Activated T-cell treated with anti-CD3 and anti-CD28 coated beads, Interleukin-2, amount 50 U/mL, for 4 hours (primary cell): ENCODE results near the gene RNF223. TPM values are rescaled to one million over a fixed set of nuclear protein-coding genes. Genes with fewer than 3 reads are reported as not detected.
"Not testable (repeated sequence)": the region's sequence is repeated elsewhere in the genome, so short reads cannot be mapped to it uniquely, and the experiment has no call there.

Experiments
- ATAC-seq, 2 donors: fragments of 200-7000 bp; cut with Tn5 transposase; one replicate each; pipeline ENCODE4 v1.10.0; 2021
- DNase-seq: peaks from one replicate; pipeline ENCODE4 v3.0.0-alpha.2; 2020
- H3K27me3 Mint-ChIP-seq: one replicate; pipeline ENCODE4 v1.8.0; 2021; ENCODE audit warnings: low read depth, mixed read lengths
- H3K36me3 Mint-ChIP-seq: one replicate; pipeline ENCODE4 v1.8.0; 2022; ENCODE audit warnings: mixed read lengths; ENCODE audit not compliant: insufficient read depth
- H3K4me1 Mint-ChIP-seq: one replicate; pipeline ENCODE4 v1.8.0; 2021; ENCODE audit warnings: low read depth, mixed read lengths
- H3K4me3 Mint-ChIP-seq: one replicate; pipeline ENCODE4 v1.8.0; 2021; ENCODE audit warnings: mild to moderate bottlenecking, moderate library complexity, mixed read lengths
- H3K9me3 Mint-ChIP-seq: one replicate; pipeline ENCODE4 v1.8.0; 2021; ENCODE audit warnings: mixed read lengths
- total RNA-seq, 3 donors: library from RNA; stranded (reverse); gene quantifications; one replicate each; pipeline ENCODE4 v1.2.1, GENCODE V29; 2021

RNF223 gene
- total RNA-seq, 3 donors from 2014 or later, result 0.16 TPM; not detected in 2

DNA sequence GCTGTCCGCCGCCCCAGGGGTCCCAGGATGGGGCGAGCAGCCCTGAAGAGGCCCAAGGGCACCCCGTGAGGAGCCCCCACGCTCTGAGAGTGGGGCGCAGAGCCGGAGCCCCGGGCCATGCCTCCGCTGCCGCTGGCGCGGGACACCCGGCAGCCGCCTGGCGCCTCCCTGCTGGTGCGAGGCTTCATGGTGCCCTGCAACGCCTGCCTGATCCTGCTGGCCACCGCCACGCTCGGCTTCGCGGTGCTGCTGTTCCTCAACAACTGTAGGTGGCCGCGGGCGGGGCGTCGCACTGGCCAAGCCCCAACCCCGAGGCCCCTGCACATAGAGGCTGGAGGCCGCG is 39.7 kb downstream of the RNF223 start:
- H3K36me3 Mint-ChIP-seq, result no peaks in the 10 kb centered on the region
- DNase-seq, result no peak

DNA sequence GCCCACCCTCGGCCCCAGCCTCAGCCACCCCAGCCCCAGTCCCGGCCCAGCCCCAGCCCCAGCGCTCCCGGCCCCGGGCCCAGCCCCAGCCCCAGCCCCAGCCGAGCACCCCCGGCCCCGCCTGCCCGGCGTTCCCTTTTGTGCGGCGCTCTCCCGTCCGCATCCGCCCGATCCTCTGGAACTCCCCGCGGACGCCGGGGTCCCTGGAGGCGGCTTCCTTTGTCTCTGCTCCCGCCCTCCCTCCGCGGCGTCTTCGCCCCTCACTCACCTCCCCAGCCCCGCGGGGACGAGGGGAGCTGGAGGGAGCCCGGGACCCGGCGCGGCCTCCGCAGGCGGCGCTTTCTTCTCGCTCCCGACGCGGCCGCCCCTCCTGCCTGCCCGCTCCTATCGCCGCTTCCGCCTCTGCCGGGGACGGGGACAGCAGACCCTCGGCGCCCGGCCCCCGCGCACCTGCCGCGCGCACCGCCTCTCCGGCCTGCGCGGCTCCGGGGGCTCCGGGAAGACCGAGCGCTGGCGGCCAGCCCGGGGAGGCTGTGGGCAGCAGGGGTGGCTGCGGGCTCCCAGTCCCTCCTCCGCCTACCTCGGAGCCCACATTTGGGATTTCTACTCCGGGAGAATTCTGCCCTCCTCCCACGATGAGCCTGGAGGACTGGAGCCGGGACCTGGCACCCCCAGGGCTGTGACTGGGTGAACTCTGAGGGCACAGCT is 40.2 kb downstream of the RNF223 start:
- ATAC-seq (peak; percentile 24 to 33), DNase-seq (no peak)
- no peaks in the 10 kb centered on the region for H3K9me3 Mint-ChIP-seq
- H3K4me1 Mint-ChIP-seq, result peaks cover 12% of the 10 kb centered on the region
- H3K4me3 Mint-ChIP-seq, result peak overlapping the region; percentile 43
- peaks cover 31% of the 10 kb centered on the region for H3K27me3 Mint-ChIP-seq
- no peaks in the 10 kb centered on the region for H3K36me3 Mint-ChIP-seq

More for the DNA sequence above, 39.7 kb downstream of the RNF223 start:
- Mint-ChIP-seq H3K4me3 (peak overlapping the region; percentile 58), H3K9me3 (no peaks in the 10 kb centered on the region), H3K4me1 (peaks cover 18% of the 10 kb centered on the region), H3K27me3 (peaks cover 35% of the 10 kb centered on the region)
- ATAC-seq, result no peak

DNA sequence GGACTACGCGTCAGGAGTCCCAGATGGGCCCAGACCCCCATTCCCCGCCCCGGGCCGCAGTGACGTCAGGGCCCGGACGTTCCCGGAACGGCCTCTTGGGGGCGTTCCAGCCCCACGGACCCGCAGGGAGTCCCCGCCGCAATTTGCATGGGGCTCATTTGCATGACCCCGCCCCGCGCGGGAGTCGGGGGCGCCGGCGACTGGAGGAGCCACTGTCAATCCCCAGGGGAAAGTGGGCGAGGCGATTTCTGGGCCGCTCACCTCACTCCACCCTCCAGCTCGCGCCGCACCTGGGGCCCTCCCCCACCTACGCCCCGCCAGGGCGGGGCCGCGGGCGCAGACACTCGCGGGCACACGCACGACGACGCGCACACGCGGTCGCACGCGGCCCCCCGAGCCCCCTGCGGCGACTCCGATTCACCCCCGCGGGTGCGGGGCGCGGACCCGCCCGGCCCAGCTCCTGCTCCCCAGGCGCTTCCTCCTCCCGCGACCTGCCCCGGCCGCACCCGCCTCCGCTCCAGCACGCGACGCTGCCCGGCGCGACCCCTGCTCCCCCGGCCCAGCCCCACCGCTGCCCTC is 41.0 kb downstream of the RNF223 start:
- H3K9me3 Mint-ChIP-seq, result no peaks in the 10 kb centered on the region
- peak overlapping the region; percentile 54 for H3K4me3 Mint-ChIP-seq
- DNase-seq (peak; percentile 92), ATAC-seq (peak; percentile 94 to 95)
- H3K36me3 Mint-ChIP-seq, result no peaks in the 10 kb centered on the region
- H3K4me1 Mint-ChIP-seq, result peaks cover 7% of the 10 kb centered on the region
- H3K27me3 Mint-ChIP-seq, result peaks cover 24% of the 10 kb centered on the region

DNA sequence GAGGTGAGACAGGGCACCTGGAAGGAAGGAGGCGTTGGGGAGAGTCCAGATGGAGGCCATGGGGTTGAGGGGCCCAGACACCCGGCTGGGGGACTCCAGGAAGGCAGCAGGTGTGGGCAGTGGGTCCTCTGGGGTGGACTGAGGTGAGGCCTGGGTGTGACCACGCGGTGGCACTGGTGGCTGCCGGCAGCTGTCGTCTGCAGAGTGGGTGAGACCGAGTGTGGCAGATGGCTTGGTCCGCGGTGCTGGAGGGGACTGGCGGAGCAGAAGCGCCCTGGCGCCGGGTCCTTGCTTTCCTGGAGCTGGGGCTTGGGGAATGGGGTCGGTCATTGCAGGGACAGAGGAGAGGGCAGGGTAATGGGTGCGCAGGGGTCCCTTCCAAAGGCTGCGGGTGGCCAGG is 41.7 kb downstream of the RNF223 start:
- peak overlapping the region; percentile 64 for H3K4me3 Mint-ChIP-seq
- H3K9me3 Mint-ChIP-seq, result no peaks in the 10 kb centered on the region
- DNase-seq (no peak), ATAC-seq (peak in 1 of 2 donors; percentile 1)
- H3K27me3 Mint-ChIP-seq, result peaks cover 25% of the 10 kb centered on the region
- peaks cover 7% of the 10 kb centered on the region for H3K4me1 Mint-ChIP-seq
- no peaks in the 10 kb centered on the region for H3K36me3 Mint-ChIP-seq

DNA sequence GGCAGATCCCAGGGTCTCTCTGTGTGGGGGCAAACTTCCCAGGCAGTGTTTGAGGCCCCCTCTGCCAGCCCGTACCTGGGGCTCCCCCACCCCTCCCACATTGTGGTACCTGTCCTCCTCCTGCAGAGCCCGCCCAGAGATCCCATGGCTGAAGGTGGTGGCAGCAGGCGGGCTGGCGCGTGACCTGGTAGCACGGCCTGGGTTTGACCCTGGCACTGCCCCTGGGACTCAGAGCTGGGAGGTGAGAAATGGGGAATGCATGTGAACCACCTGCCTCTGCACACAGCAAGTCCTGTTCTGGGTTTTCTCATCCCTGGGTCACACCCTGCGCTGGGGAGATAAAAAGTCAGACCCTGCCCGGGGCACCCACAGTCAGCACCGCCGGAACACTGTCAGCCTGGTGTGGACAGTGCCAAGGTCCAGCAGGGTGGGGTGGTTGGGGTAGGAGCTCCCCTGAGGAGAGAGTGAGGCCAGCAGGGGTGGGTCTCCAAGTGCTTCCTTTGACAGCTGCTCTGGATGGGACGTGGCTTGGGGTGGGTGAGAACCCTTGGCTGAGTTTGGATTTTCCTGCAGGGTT is 42.4 kb downstream of the RNF223 start:
- no peaks in the 10 kb centered on the region for H3K36me3 Mint-ChIP-seq
- H3K4me3 Mint-ChIP-seq, result peak overlapping the region; percentile 64
- ATAC-seq (no peak), DNase-seq (no peak)
- H3K27me3 Mint-ChIP-seq, result peaks cover 26% of the 10 kb centered on the region
- H3K9me3 Mint-ChIP-seq, result no peaks in the 10 kb centered on the region
- peaks cover 7% of the 10 kb centered on the region for H3K4me1 Mint-ChIP-seq

DNA sequence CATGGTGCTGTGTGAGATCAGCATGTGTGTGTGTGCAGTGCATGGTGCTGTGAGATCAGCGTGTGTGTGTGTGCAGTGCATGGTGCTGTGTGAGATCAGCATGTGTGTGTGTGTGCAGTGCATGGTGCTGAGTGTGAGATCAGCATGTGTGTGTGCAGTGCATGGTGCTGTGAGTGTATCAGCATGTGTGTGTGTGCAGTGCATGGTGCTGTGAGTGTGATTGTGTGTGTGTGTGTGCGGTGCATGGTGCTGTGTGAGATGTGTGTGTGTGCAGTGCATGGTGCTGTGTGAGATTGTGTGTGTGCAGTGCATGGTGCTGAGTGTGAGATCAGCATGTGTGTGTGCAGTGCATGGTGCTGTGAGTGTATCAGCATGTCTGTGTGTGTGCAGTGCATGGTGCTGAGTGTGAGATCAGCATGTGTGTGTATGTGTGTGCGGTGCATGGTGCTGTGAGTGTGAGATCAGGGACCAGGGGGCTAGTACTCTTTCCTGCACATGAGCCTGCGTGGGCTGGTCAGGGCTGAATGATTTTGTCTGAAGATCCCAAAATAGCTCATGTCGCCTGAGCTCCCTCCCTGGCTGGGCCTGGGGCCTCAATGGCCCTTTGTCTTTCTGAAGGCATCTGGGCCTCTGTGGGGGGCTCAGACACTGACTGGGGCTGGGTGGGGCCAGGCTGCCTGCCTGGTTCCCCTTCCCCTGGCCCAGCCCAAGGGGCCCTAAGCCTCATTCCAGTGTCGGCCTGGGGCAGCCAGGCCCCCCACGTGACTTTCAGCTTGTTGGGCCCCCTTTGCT is 43.0 kb downstream of the RNF223 start:
- not testable (repeated sequence) for H3K4me1 Mint-ChIP-seq, DNase-seq, H3K4me3 Mint-ChIP-seq, H3K9me3 Mint-ChIP-seq, H3K36me3 Mint-ChIP-seq, ATAC-seq
- H3K27me3 Mint-ChIP-seq, result peaks cover 20% of the 10 kb centered on the region

DNA sequence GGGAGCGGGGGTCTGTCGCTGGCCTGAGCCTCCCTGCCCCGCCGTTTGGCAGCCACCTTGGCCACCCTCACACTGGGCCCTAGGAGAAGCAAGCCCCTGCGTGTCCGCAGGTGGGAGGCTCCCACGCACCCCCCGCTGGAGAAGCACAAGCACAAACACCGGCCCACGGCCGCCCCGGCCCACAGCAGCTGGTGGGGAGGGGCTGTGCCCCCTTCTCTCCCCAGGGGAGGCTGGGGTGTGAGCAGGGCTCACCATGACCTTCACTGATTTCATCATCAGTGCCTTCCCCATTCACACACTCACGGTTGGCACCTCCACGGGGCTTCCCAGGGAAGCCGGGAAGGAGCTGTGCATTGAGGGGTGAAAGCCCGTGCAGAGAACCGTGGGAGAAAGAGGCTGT is 46.3 kb downstream of the RNF223 start:
- ATAC-seq (no peak), DNase-seq (no peak)
- Mint-ChIP-seq H3K4me3 (no peak overlapping the region), H3K36me3 (no peaks in the 10 kb centered on the region), H3K27me3 (peaks cover 13% of the 10 kb centered on the region), H3K9me3 (no peaks in the 10 kb centered on the region), H3K4me1 (peaks cover 7% of the 10 kb centered on the region)

DNA sequence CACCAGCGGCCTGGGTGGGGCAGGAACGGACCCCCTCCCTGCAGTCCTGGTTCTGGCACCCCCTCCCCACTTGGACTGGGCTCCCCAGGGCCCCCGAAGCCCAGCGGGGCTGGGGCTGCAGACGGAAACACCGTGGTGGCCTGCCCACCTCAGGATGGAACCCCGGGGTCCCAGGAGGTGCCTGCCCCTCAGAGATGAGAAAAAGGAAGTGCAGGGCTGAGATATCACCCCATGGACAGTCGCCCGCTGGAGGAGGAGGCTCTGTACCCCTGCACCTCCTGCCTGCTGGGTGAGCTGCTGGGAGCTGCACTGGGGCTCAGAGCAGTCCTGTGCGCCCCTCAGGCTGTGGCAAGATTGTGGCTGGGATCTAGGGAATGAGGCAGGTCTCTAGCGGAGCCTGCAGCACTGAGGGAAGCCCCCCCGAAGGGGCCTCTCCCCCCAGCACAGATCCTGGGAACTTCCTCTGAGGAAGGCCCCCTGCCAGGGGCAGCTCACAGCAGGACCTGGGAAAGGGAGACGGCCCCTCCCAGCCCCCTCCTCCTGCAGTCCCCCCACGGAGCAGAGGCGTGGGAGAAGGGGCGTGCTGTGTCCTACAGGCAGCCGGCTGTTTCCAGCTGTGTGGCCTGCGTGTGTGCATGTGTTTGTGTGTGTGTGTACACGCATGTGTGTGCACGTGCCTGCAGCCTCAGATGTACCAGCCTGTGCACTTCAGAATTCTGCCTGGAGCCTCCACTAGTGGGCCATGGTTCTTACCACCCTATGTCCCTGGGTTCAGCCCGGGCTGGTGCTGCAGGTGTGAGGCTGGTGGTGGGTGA is 47.3 kb downstream of the RNF223 start:
- no peak for DNase-seq
- ATAC-seq, result no peak

DNA sequence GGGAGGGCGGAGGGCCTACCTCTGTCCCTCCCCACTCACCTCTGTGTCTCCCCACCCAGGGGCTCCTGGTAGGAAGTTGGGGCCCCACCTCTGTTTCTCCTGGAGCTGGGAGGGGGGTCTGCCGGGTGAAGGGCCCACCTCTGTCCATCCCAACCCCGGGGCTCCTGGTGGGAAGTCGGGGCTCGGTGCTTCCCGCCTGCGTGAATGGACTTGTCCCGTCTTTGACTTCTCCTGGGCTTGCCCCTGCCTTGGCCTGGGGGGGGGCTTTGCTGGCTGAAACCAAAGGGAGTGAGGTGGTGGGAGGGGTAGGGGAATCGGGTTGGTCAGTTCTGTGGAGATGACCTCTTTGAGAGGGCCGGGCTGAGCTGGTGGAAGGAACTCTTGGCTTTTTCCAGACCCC is 48.4 kb downstream of the RNF223 start:
- H3K36me3 Mint-ChIP-seq, result no peaks in the 10 kb centered on the region
- H3K9me3 Mint-ChIP-seq, result no peaks in the 10 kb centered on the region
- H3K27me3 Mint-ChIP-seq, result peaks cover 2% of the 10 kb centered on the region
- peaks cover 1% of the 10 kb centered on the region for H3K4me1 Mint-ChIP-seq
- H3K4me3 Mint-ChIP-seq, result no peak overlapping the region
- DNase-seq (no peak), ATAC-seq (no peak)

More for the DNA sequence above, 47.3 kb downstream of the RNF223 start:
- H3K4me3 Mint-ChIP-seq, result no peak overlapping the region
- H3K36me3 Mint-ChIP-seq, result no peaks in the 10 kb centered on the region
- no peaks in the 10 kb centered on the region for H3K4me1 Mint-ChIP-seq
- peaks cover 4% of the 10 kb centered on the region for H3K27me3 Mint-ChIP-seq
- no peaks in the 10 kb centered on the region for H3K9me3 Mint-ChIP-seq

DNA sequence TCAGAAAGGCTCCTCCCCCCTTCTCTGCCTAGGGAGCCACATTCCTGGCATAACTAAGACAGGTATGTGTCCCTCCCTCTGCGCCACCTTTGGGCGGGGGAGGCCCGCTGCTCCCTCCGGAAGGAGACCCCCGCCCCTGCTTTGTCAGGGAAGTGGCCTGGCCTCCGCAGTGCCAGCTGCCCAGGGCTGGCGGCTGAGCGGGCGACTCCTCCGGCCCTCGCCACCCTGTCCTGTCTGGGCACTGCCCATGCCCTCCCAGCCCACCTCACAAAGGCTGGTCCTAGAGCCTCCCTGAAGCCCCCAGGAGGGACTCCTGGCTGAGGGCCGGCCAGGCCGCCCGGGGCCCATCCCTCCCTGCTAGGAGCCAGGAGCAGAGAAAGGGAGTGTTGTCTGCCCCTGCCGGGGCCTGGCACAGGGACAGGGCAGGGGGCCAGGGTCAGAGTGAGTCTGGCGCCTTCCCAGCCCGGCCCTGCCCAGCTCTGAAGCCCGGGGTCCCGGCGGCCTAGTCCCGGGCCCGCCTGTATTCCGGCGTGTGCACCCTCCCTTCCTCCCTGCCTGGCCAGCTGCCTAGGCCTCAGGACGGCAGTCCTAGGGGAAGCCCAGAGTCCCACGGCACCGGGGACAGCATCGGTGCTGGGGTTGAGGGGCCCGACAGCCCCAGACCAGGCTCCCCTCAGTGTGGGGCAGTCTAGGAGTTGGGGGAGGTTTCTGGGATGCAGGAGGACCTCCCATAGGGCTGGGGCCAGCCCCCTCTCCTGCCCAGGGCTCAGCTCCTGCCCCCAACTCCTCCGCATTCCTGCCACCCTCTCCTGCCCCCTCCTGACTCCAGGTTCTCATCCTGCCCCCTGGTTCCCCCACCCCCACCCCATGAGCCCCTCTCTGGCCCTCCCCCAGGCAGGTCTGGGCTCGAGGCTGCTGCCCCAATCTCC is 49.1 kb downstream of the RNF223 start:
- peaks cover 2% of the 10 kb centered on the region for H3K27me3 Mint-ChIP-seq
- peaks cover 1% of the 10 kb centered on the region for H3K4me1 Mint-ChIP-seq
- no peak for ATAC-seq
- no peak overlapping the region for H3K4me3 Mint-ChIP-seq
- no peaks in the 10 kb centered on the region for H3K36me3 Mint-ChIP-seq
- H3K9me3 Mint-ChIP-seq, result no peaks in the 10 kb centered on the region
- no peak for DNase-seq

DNA sequence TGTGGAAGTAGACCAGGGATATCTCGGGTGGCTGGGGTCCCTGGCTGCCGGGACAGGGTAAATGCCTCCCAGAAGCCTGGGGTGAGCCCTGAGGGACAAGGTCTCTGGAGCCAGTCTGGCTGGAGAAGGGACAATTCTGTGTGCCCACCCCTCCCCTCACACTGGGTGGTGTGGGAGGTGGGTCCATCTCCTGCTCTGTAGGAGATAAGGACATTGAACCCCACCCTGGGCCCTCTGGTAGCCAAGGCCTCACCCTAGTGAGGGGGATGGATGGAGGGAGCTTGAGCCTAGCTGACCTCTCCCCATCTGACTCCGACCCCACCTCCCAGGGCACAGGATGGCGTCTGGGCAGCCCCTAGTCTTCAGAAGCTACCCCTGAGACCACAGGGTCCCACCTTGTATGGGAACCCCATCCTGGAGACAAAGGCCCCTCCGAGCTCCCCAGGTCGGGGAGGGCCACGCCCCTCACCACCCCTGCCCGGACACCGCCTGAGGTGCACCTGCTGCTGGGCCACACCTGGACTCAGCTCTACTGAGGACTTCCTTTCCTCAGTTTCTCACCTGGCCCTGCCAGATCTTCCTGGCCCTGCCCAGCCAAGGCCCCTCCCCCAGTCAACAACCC is 49.8 kb downstream of the RNF223 start:
- DNase-seq (no peak), ATAC-seq (no peak)
- peaks cover 2% of the 10 kb centered on the region for H3K27me3 Mint-ChIP-seq
- H3K4me3 Mint-ChIP-seq, result no peak overlapping the region
- no peaks in the 10 kb centered on the region for H3K9me3 Mint-ChIP-seq
- H3K36me3 Mint-ChIP-seq, result no peaks in the 10 kb centered on the region
- peaks cover 1% of the 10 kb centered on the region for H3K4me1 Mint-ChIP-seq

DNA sequence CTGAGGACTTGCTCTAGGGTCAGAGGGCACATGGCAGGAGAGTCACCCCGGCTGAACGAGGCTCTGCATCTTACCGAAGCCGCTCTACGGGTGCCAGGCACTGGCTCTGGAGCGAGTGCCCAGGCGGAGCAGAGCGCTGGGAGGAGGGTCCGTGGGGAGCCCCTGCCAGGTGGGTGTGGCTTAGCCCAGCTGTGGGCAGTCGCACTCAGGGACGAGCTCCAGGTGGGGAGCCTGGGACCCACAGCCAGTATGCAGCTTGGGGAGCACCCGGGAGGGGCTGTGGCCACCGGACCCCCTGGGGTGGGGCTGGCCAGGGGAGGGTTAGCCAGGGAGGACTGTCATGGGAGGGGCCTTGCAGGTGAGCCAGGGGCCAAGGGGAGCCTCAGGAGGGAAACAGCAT is 50.4 kb downstream of the RNF223 start:
- H3K4me3 Mint-ChIP-seq, result no peak overlapping the region
- peaks cover 5% of the 10 kb centered on the region for H3K4me1 Mint-ChIP-seq
- H3K36me3 Mint-ChIP-seq, result no peaks in the 10 kb centered on the region
- ATAC-seq (no peak), DNase-seq (no peak)
- H3K27me3 Mint-ChIP-seq, result peaks cover 2% of the 10 kb centered on the region
- H3K9me3 Mint-ChIP-seq, result no peaks in the 10 kb centered on the region
